GM18502 (cell line): ENCODE measurements around the gene MATN1.

Experiments used
- ATAC-seq: cut with Tn5 transposase; IDR thresholded peaks from one replicate; pipeline ENCODE4 v1.9.1; 2021; ENCODE audit warnings: mild to moderate bottlenecking; ENCODE audit not compliant: unreplicated experiment, poor library complexity

Gene MATN1

GRCh38 chr1:30720271-30721223, 2.8 kb downstream of the MATN1 start:
- ATAC-seq: no peak

GRCh38 chr1:30719406-30720270, 3.7 kb downstream of the MATN1 start:
- no peak for ATAC-seq

- peak; percentile 50 for ATAC-seq
These were observed 4.6 kb downstream of the MATN1 start for GRCh38 chr1:30718636-30719405.

- ATAC-seq: peak; percentile 87
These were observed 5.2 kb downstream of the MATN1 start for GRCh38 chr1:30718091-30718635.

GRCh38 chr1:30716646-30717045, 6.7 kb downstream of the MATN1 start:
- no peak for ATAC-seq

GRCh38 chr1:30715886-30716285, 7.5 kb downstream of the MATN1 start:
- no peak for ATAC-seq

GRCh38 chr1:30715216-30715615, 8.2 kb downstream of the MATN1 start:
- no peak for ATAC-seq

- no peak for ATAC-seq
These were observed 8.8 kb downstream of the MATN1 start for GRCh38 chr1:30714536-30715090.

GRCh38 chr1:30714025-30714424, 9.4 kb downstream of the MATN1 start:
- no peak for ATAC-seq

GRCh38 chr1:30713311-30713710, 10.1 kb downstream of the MATN1 start:
- ATAC-seq: no peak

GRCh38 chr1:30712583-30712982, 10.8 kb downstream of the MATN1 start:
- ATAC-seq: no peak

GRCh38 chr1:30710407-30710806, 13.0 kb downstream of the MATN1 start:
- ATAC-seq: no peak

GRCh38 chr1:30708361-30708728, 15.0 kb downstream of the MATN1 start:
- no peak for ATAC-seq

- no peak for ATAC-seq
These were observed 15.7 kb downstream of the MATN1 start for GRCh38 chr1:30707412-30708360.

- no peak for ATAC-seq
These were observed 16.9 kb downstream of the MATN1 start for GRCh38 chr1:30706528-30706927.

GRCh38 chr1:30705698-30706097, 17.7 kb downstream of the MATN1 start:
- no peak for ATAC-seq

- ATAC-seq: no peak
These were observed 18.4 kb downstream of the MATN1 start for GRCh38 chr1:30704765-30705509.

GRCh38 chr1:30704271-30704670, 19.1 kb downstream of the MATN1 start:
- no peak for ATAC-seq
